HepG2 (cell line): ENCODE data around the gene TCF25. TPM values are rescaled to one million over a fixed set of nuclear protein-coding genes. Genes with fewer than 3 reads are reported as not detected.

Experiments
- EHMT2 ChIP-seq: fragments of 200-600 bp; sonication (generic); IDR thresholded peaks from 2 replicates; pipeline ENCODE4 v1.7.0; 2017; ENCODE audit warnings: antibody characterized with exemption, low read depth, low read length, borderline replicate concordance
- FOXP1 ChIP-seq, 2 experiments: fragments of 450-650 bp in 1 of 2; IDR thresholded peaks; 2 replicates each; pipeline ENCODE4 v1.6.1; 2017 to 2018; ENCODE audit warnings: antibody characterized with exemption in 1 of 2
- HDAC1 ChIP-seq: sonication (generic); formaldehyde crosslinking; IDR thresholded peaks from 2 replicates; pipeline ENCODE4 v1.5.1; 2020; ENCODE audit warnings: mild to moderate bottlenecking, missing genetic modification reagents
- PHF20 ChIP-seq: sonication (generic); formaldehyde crosslinking; IDR thresholded peaks from 2 replicates; pipeline ENCODE4 v1.5.0; 2020; ENCODE audit warnings: mild to moderate bottlenecking, missing genetic modification reagents
- PRDM10 ChIP-seq: sonication (generic); formaldehyde crosslinking; IDR thresholded peaks from 2 replicates; pipeline ENCODE4 v1.4.0; 2020; ENCODE audit warnings: low read depth, missing genetic modification reagents
- RXRB ChIP-seq: IDR thresholded peaks from 2 replicates; pipeline ENCODE4 v1.6.1; 2016; ENCODE audit warnings: borderline replicate concordance, missing genetic modification reagents, missing compliant biosample characterization
- STAT6 ChIP-seq: sonication (generic); formaldehyde crosslinking; IDR thresholded peaks from 2 replicates; pipeline ENCODE4 v1.4.0; 2020; ENCODE audit warnings: missing genetic modification reagents, mild to moderate bottlenecking, borderline replicate concordance
- YEATS2 ChIP-seq: sonication (generic); formaldehyde crosslinking; IDR thresholded peaks from 2 replicates; pipeline ENCODE4 v1.4.0; 2020; ENCODE audit warnings: missing genetic modification reagents, borderline replicate concordance
- ZKSCAN8 ChIP-seq: IDR thresholded peaks from 2 replicates; pipeline ENCODE4 v1.6.1; 2016; ENCODE audit warnings: borderline replicate concordance, missing genetic modification reagents, missing compliant biosample characterization
- polyA plus RNA-seq, 8 experiments: library from polyadenylated mRNA; depleted of rRNA in 3 of 8; stranded (reverse) in 7 of 8; unstranded in 1 of 8; fragments of >200 nt; fragmentation: Illumina TruSeq in 4 of 8; extraction: Trizol in 4 of 8; gene quantifications; 2 replicates each; pipeline versions ENCODE4 v1.2.1 to v1.2.3, GENCODE V29; 2011 to 2016; ENCODE audit warnings: low read depth in 4 of 8, missing spikeins in 1 of 8, mixed read lengths in 1 of 8; ENCODE audit not compliant: insufficient read depth in 1 of 8
- total RNA-seq, 5 experiments: library from RNA; depleted of rRNA; stranded (reverse); fragments of >200 nt; fragmentation: Illumina TruSeq; extraction: Trizol; gene quantifications; 2 replicates each; pipeline ENCODE4 v1.2.3, GENCODE V29; 2016; ENCODE audit warnings: low read depth in 1 of 5
- TF ChIP-seq, protein P1 (sequence below): sonication (generic); formaldehyde crosslinking; IDR thresholded peaks from 2 replicates; pipeline ENCODE4 v1.5.0; 2020; ENCODE audit warnings: mild to moderate bottlenecking, missing genetic modification reagents
- TF ChIP-seq, protein P2 (sequence below): sonication (generic); formaldehyde crosslinking; IDR thresholded peaks from 2 replicates; pipeline ENCODE4 v1.4.0; 2020; ENCODE audit warnings: missing genetic modification reagents
- TF ChIP-seq, protein P3 (sequence below): sonication (generic); formaldehyde crosslinking; IDR thresholded peaks from 2 replicates; pipeline ENCODE4 v1.8.0; 2022; ENCODE audit warnings: mild to moderate bottlenecking, missing genetic modification reagents
- TF ChIP-seq, protein P4 (sequence below): sonication (generic); formaldehyde crosslinking; IDR thresholded peaks from 2 replicates; pipeline ENCODE4 v1.4.0; 2020; ENCODE audit warnings: missing genetic modification reagents, borderline replicate concordance

The TCF25 gene
- total and polyA plus RNA-seq, 2 of the 13 experiments (the other 11 are each of a cell fraction or from before 2014, with no cell fraction given) = 138 to 206 TPM

GRCh38 chr16:89949121-89949742 is 75.8 kb downstream of the TCF25 start (continued):
- no peak for TF ChIP-seq ZKSCAN8
- TF ChIP-seq HDAC1 (CRISPR knock-in tag) = no peak
- TF ChIP-seq, protein P1, sequence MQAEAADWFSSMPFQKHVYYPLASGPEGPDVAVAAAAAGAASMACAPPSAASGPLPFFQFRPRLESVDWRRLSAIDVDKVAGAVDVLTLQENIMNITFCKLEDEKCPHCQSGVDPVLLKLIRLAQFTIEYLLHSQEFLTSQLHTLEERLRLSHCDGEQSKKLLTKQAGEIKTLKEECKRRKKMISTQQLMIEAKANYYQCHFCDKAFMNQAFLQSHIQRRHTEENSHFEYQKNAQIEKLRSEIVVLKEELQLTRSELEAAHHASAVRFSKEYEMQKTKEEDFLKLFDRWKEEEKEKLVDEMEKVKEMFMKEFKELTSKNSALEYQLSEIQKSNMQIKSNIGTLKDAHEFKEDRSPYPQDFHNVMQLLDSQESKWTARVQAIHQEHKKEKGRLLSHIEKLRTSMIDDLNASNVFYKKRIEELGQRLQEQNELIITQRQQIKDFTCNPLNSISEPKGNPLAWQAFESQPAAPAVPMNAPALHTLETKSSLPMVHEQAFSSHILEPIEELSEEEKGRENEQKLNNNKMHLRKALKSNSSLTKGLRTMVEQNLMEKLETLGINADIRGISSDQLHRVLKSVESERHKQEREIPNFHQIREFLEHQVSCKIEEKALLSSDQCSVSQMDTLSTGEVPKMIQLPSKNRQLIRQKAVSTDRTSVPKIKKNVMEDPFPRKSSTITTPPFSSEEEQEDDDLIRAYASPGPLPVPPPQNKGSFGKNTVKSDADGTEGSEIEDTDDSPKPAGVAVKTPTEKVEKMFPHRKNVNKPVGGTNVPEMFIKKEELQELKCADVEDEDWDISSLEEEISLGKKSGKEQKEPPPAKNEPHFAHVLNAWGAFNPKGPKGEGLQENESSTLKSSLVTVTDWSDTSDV (CRISPR knock-in tag) = no peak
- no peak for TF ChIP-seq PRDM10 (CRISPR knock-in tag)
- TF ChIP-seq PHF20 (CRISPR knock-in tag) = no peak
- TF ChIP-seq YEATS2 = 0 out of 2 replicates have a peak, but pooled peaks have one; percentile 20
- no peak for TF ChIP-seq STAT6 (CRISPR knock-in tag)
- TF ChIP-seq, protein P2, sequence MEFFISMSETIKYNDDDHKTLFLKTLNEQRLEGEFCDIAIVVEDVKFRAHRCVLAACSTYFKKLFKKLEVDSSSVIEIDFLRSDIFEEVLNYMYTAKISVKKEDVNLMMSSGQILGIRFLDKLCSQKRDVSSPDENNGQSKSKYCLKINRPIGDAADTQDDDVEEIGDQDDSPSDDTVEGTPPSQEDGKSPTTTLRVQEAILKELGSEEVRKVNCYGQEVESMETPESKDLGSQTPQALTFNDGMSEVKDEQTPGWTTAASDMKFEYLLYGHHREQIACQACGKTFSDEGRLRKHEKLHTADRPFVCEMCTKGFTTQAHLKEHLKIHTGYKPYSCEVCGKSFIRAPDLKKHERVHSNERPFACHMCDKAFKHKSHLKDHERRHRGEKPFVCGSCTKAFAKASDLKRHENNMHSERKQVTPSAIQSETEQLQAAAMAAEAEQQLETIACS = no peak
- no peak for TF ChIP-seq EHMT2
- no peak for TF ChIP-seq FOXP1 (IDR thresholded peaks at IDR 0.05)
- TF ChIP-seq FOXP1 (CRISPR knock-in tag; IDR thresholded peaks at IDR 0.05) = no peak
- TF ChIP-seq, protein P3, sequence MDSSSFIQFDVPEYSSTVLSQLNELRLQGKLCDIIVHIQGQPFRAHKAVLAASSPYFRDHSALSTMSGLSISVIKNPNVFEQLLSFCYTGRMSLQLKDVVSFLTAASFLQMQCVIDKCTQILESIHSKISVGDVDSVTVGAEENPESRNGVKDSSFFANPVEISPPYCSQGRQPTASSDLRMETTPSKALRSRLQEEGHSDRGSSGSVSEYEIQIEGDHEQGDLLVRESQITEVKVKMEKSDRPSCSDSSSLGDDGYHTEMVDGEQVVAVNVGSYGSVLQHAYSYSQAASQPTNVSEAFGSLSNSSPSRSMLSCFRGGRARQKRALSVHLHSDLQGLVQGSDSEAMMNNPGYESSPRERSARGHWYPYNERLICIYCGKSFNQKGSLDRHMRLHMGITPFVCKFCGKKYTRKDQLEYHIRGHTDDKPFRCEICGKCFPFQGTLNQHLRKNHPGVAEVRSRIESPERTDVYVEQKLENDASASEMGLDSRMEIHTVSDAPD = no peak
- TF ChIP-seq, protein P4, sequence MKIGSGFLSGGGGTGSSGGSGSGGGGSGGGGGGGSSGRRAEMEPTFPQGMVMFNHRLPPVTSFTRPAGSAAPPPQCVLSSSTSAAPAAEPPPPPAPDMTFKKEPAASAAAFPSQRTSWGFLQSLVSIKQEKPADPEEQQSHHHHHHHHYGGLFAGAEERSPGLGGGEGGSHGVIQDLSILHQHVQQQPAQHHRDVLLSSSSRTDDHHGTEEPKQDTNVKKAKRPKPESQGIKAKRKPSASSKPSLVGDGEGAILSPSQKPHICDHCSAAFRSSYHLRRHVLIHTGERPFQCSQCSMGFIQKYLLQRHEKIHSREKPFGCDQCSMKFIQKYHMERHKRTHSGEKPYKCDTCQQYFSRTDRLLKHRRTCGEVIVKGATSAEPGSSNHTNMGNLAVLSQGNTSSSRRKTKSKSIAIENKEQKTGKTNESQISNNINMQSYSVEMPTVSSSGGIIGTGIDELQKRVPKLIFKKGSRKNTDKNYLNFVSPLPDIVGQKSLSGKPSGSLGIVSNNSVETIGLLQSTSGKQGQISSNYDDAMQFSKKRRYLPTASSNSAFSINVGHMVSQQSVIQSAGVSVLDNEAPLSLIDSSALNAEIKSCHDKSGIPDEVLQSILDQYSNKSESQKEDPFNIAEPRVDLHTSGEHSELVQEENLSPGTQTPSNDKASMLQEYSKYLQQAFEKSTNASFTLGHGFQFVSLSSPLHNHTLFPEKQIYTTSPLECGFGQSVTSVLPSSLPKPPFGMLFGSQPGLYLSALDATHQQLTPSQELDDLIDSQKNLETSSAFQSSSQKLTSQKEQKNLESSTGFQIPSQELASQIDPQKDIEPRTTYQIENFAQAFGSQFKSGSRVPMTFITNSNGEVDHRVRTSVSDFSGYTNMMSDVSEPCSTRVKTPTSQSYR (CRISPR knock-in tag) = no peak
- TF ChIP-seq RXRB (CRISPR knock-in tag) = no peak
